CD14-positive monocyte (primary cell): ENCODE data around the gene FGD6. TPM values are rescaled to one million over a fixed set of nuclear protein-coding genes. Genes with fewer than 3 reads are reported as not detected.

Source experiments
- DNase-seq, 3 donors: peaks; one replicate each; pipeline ENCODE4 v3.0.0-alpha.2; 2011 to 2022
- H2AFZ ChIP-seq: 2 replicates; pipeline ENCODE4 v1.6.0; 2012; ENCODE audit warnings: mild to moderate bottlenecking, low read depth, low read length, inconsistent platforms; ENCODE audit not compliant: insufficient read depth, poor library complexity, severe bottlenecking
- H3K27ac ChIP-seq, 2 donors: 1 replicate in 1 of 2; 2 replicates in 1 of 2; pipeline ENCODE4 v1.5.1; 2012 to 2013; ENCODE audit warnings: low read length in 2 of 2, control low read depth in 1 of 2, inconsistent platforms in 1 of 2, low read depth in 1 of 2, mild to moderate bottlenecking in 1 of 2
- H3K27me3 ChIP-seq, 2 donors: one replicate each; pipeline versions ENCODE4 v1.6.0 to v1.6.1; 2011 to 2013; ENCODE audit warnings: low read length in 2 of 2; ENCODE audit not compliant: control insufficient read depth in 2 of 2, insufficient read depth in 2 of 2
- H3K36me3 ChIP-seq, 2 donors: replicated peaks in 1 of 2; 1 replicate in 1 of 2; 2 replicates in 1 of 2; pipeline versions ENCODE4 v1.5.1 to v1.6.1; 2012 to 2013; ENCODE audit warnings: low read length in 2 of 2, control low read depth in 1 of 2, inconsistent platforms in 1 of 2, mild to moderate bottlenecking in 1 of 2; ENCODE audit not compliant: insufficient read depth in 2 of 2, control insufficient read depth in 1 of 2
- H3K4me1 ChIP-seq, 2 donors: 1 replicate in 1 of 2; 2 replicates in 1 of 2; pipeline versions ENCODE4 v1.5.1 to v1.6.1; 2012 to 2013; ENCODE audit warnings: low read length in 2 of 2, control low read depth in 1 of 2, inconsistent platforms in 1 of 2, mild to moderate bottlenecking in 1 of 2, moderate library complexity in 1 of 2; ENCODE audit not compliant: insufficient read depth in 2 of 2, control insufficient read depth in 1 of 2
- H3K4me2 ChIP-seq: replicated peaks from 2 replicates; pipeline ENCODE3; 2012; ENCODE audit warnings: low read length, moderate library complexity, mild to moderate bottlenecking; ENCODE audit not compliant: poor library complexity, severe bottlenecking; ENCODE audit errors: extremely low read depth
- H3K4me3 ChIP-seq, 3 experiments: fragments of 200-600 bp in 1 of 3; sonication (generic) in 1 of 3; replicated peaks in 1 of 3; 1 replicate in 2 of 3; 2 replicates in 1 of 3; pipeline ENCODE4 v1.5.1; 2011 to 2013; ENCODE audit warnings: low read length in 3 of 3, mild to moderate bottlenecking in 3 of 3, control low read depth in 2 of 3, low read depth in 2 of 3, inconsistent platforms in 1 of 3, moderate library complexity in 1 of 3
- H3K79me2 ChIP-seq: 2 replicates; pipeline ENCODE4 v1.6.0; 2012; ENCODE audit warnings: mild to moderate bottlenecking, control low read depth, inconsistent platforms, low read length, moderate library complexity; ENCODE audit not compliant: insufficient read depth
- H3K9ac ChIP-seq: 2 replicates; pipeline ENCODE4 v1.6.0; 2017; ENCODE audit warnings: low read length, mild to moderate bottlenecking; ENCODE audit not compliant: insufficient read depth, poor library complexity, severe bottlenecking
- H3K9me3 ChIP-seq, 2 donors: replicated peaks in 1 of 2; 1 replicate in 1 of 2; 2 replicates in 1 of 2; pipeline versions ENCODE4 v1.5.1 to v1.6.1; 2012 to 2013; ENCODE audit warnings: low read length in 2 of 2, control low read depth in 1 of 2; ENCODE audit not compliant: control insufficient read depth in 1 of 2, insufficient read depth in 1 of 2
- H4K20me1 ChIP-seq: 2 replicates; pipeline ENCODE4 v1.6.0; 2012; ENCODE audit warnings: mild to moderate bottlenecking, low read length, control low read depth, moderate library complexity; ENCODE audit not compliant: insufficient read depth
- H3K27ac Mint-ChIP-seq, 7 donors: one replicate each; pipeline ENCODE4 v1.8.0; 2020; ENCODE audit warnings: mild to moderate bottlenecking in 7 of 7, mixed read lengths in 7 of 7, moderate library complexity in 6 of 7, inconsistent platforms in 2 of 7
- H3K27me3 Mint-ChIP-seq, 3 donors: one replicate each; pipeline ENCODE4 v1.8.0; 2021 to 2022; ENCODE audit warnings: low read depth in 3 of 3, mild to moderate bottlenecking in 3 of 3, mixed read lengths in 3 of 3, moderate library complexity in 3 of 3, inconsistent platforms in 1 of 3
- H3K36me3 Mint-ChIP-seq, 2 donors: one replicate each; pipeline ENCODE4 v1.8.0; 2020; ENCODE audit warnings: mixed read lengths in 2 of 2, inconsistent platforms in 1 of 2, mild to moderate bottlenecking in 1 of 2
- H3K4me1 Mint-ChIP-seq: one replicate; pipeline ENCODE4 v1.8.0; 2020; ENCODE audit warnings: mild to moderate bottlenecking, mixed read lengths
- H3K4me3 Mint-ChIP-seq, 2 donors: one replicate each; pipeline ENCODE4 v1.8.0; 2020; ENCODE audit warnings: mild to moderate bottlenecking in 2 of 2, mixed read lengths in 2 of 2, moderate library complexity in 1 of 2
- H3K9me3 Mint-ChIP-seq, 7 donors: one replicate each; pipeline ENCODE4 v1.8.0; 2020 to 2022; ENCODE audit warnings: mixed read lengths in 7 of 7, mild to moderate bottlenecking in 6 of 7, moderate library complexity in 6 of 7, inconsistent platforms in 2 of 7
- WGBS: methylation state at CpG from one replicate; pipeline ENCODE4 v1.1.5; 2013; ENCODE audit warnings: missing lambda C conversion rate; ENCODE audit not compliant: insufficient coverage; 5-methylcytosine and 5-hydroxymethylcytosine counted together
- intact Hi-C, 2 donors: fragments of 100-400 bp; cut with micrococcal nuclease; formaldehyde crosslinking; loops; one replicate each; pipeline versions ENCODE4 v1.15.0 to v1.15.1; 2023
- polyA plus RNA-seq, 3 donors: library from polyadenylated mRNA; depleted of rRNA in 1 of 3; unstranded in 2 of 3; stranded (reverse) in 1 of 3; fragments of 300-500 nt in 2 of 3; fragments of >200 nt in 1 of 3; fragmentation: Illumina TruSeq in 2 of 3; gene quantifications; 1 replicate in 2 of 3; 2 replicates in 1 of 3; pipeline ENCODE4 v1.2.3, GENCODE V29; 2012 to 2021
- TF ChIP-seq, protein P1 (sequence below): fragments of 200-600 bp; IDR thresholded peaks from one replicate; pipeline ENCODE4 v1.8.0; 2022; ENCODE audit warnings: antibody characterized with exemption, mild to moderate bottlenecking

Gene FGD6
- polyA plus RNA-seq, 3 donors = 4.0 to 8.1 (median 5.3) TPM

DNA sequence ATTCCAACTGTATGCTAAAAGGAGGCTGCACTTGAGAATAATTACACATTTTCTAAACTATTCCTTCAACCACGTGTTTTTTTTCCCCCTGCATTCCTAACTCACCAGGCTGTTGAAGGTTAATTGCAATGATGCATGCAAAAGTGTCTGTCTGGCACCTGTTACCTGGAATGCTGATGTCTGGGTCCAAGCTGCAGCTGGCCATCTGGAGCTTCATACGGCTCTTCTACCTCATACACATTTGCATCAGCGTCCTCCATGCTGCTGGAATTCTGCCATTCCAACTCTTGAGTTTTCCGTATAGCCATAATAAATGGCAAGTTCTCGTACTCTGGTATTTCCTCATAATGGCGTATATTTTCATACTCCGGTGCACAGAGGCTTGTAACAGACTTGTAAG lies 8.6 kb downstream of the FGD6 start:
- Mint-ChIP-seq H3K4me3 (no peak overlapping the region), H3K9me3 (peaks cover 0 to 7% (median 3%) of the 10 kb centered on the region in 7 donors), H3K4me1 (peaks cover 49% of the 10 kb centered on the region), H3K27me3 (peaks cover 0 to 2% (median 0%) of the 10 kb centered on the region in 3 donors), H3K36me3 (peaks cover 28 to 36% of the 10 kb centered on the region in 2 donors), H3K27ac (no peak overlapping the region)
- DNase-seq = no peak
- H3K9ac ChIP-seq = no peak overlapping the region
- H3K36me3 ChIP-seq = peaks cover 2 to 30% of the 10 kb centered on the region in 2 donors
- H2AFZ ChIP-seq = no peak overlapping the region
- H3K27me3 ChIP-seq = no peaks in the 10 kb centered on the region
- peaks cover 49 to 57% of the 10 kb centered on the region in 2 donors for H3K4me1 ChIP-seq
- TF ChIP-seq, protein P1, sequence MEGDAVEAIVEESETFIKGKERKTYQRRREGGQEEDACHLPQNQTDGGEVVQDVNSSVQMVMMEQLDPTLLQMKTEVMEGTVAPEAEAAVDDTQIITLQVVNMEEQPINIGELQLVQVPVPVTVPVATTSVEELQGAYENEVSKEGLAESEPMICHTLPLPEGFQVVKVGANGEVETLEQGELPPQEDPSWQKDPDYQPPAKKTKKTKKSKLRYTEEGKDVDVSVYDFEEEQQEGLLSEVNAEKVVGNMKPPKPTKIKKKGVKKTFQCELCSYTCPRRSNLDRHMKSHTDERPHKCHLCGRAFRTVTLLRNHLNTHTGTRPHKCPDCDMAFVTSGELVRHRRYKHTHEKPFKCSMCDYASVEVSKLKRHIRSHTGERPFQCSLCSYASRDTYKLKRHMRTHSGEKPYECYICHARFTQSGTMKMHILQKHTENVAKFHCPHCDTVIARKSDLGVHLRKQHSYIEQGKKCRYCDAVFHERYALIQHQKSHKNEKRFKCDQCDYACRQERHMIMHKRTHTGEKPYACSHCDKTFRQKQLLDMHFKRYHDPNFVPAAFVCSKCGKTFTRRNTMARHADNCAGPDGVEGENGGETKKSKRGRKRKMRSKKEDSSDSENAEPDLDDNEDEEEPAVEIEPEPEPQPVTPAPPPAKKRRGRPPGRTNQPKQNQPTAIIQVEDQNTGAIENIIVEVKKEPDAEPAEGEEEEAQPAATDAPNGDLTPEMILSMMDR = no peak
- no peaks in the 10 kb centered on the region for H3K9me3 ChIP-seq
- H3K27ac ChIP-seq = no peak overlapping the region
- H4K20me1 ChIP-seq = peaks cover 33% of the 10 kb centered on the region
- intact Hi-C loops = no loop called here
- 100% methylated on average over 7 of the region's 7 CpGs for WGBS
- H3K4me3 ChIP-seq = no peak overlapping the region
- no peak overlapping the region for H3K4me2 ChIP-seq
- H3K79me2 ChIP-seq = peaks cover 17% of the 10 kb centered on the region

DNA sequence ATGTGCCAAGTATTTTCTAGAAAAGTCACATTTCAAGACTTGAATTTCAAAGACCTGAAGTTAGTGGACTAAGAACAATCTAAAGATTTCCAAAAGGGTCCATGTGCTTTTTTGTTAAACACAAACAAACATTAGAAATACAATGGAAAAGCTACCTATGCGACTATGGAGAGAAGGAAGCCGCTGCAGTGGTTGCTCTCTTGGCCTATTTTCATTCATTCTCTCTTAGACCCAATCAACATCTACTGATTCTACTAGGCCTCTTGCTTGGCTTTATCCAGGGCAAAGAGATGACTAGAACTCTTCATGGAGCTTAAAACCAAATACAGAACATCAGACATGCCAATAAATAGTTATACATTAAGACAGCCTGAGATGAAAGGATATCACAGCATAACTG lies 9.9 kb downstream of the FGD6 start:
- Histone ChIP-seq H3K36me3 (peaks cover 2 to 30% of the 10 kb centered on the region in 2 donors), H3K4me2 (no peak overlapping the region)

More for the DNA sequence above, 9.9 kb downstream of the FGD6 start:
- Histone ChIP-seq H2AFZ (no peak overlapping the region), H3K27ac (peak overlapping the region in 1 of 2 donors; percentile 15), H3K27me3 (no peaks in the 10 kb centered on the region), H3K4me3 (no peak overlapping the region), H4K20me1 (peaks cover 35% of the 10 kb centered on the region), H3K4me1 (peaks cover 53 to 59% of the 10 kb centered on the region in 2 donors), H3K79me2 (peaks cover 10% of the 10 kb centered on the region), H3K9ac (no peak overlapping the region), H3K9me3 (no peaks in the 10 kb centered on the region)
- TF ChIP-seq, protein P1 = no peak
- H3K27me3 Mint-ChIP-seq = peaks cover 0 to 2% (median 0%) of the 10 kb centered on the region in 3 donors
- intact Hi-C loops = no loop called here
- H3K4me3 Mint-ChIP-seq = no peak overlapping the region
- peaks cover 47% of the 10 kb centered on the region for H3K4me1 Mint-ChIP-seq
- peaks cover 28 to 36% of the 10 kb centered on the region in 2 donors for H3K36me3 Mint-ChIP-seq
- no peak for DNase-seq
- H3K27ac Mint-ChIP-seq = peak overlapping the region in 2 of 7 donors; percentile 35 to 63
- WGBS = no CpG with 5 or more reads among the region's 2 CpGs
- peaks cover 0 to 7% (median 3%) of the 10 kb centered on the region in 7 donors for H3K9me3 Mint-ChIP-seq
